Body of pancreas (tissue), 4 donors: ENCODE measurements around the gene ATP8A2. TPM values are rescaled to one million over a fixed set of nuclear protein-coding genes. Genes with fewer than 3 reads are reported as not detected.

Source experiments
- ATAC-seq: fragments of 150-250 bp; one replicate; pipeline ENCODE4 v1.9.1; 2016
- DNase-seq, 4 donors: peaks; one replicate each; pipeline ENCODE4 v3.0.0-alpha.2; 2019
- H3K27ac ChIP-seq, 4 donors: fragments of 200-600 bp; sonication (generic); 1 replicate in 3 of 4; 2 replicates in 1 of 4; pipeline versions ENCODE4 v1.5.1 to v1.6.1; 2016 to 2019; ENCODE audit warnings: mild to moderate bottlenecking in 1 of 4, mixed read lengths in 1 of 4, moderate library complexity in 1 of 4
- H3K27me3 ChIP-seq, 2 donors: fragments of 200-600 bp; sonication (generic); one replicate each; pipeline ENCODE4 v1.6.0; 2016; ENCODE audit warnings: mild to moderate bottlenecking in 1 of 2
- H3K36me3 ChIP-seq, 2 donors: fragments of 200-600 bp; sonication (generic); replicated peaks in 1 of 2; 2 replicates each; pipeline ENCODE4 v1.5.1; 2016; ENCODE audit warnings: low read depth in 2 of 2; ENCODE audit not compliant: insufficient read depth in 1 of 2
- H3K4me1 ChIP-seq: fragments of 200-600 bp; sonication (generic); one replicate; pipeline ENCODE4 v1.6.0; 2016
- H3K4me3 ChIP-seq, 2 donors: fragments of 200-600 bp; sonication (generic); 1 replicate in 1 of 2; 2 replicates in 1 of 2; pipeline ENCODE4 v1.5.1; 2016 to 2019
- H3K9me3 ChIP-seq, 3 donors: fragments of 200-600 bp; sonication (generic); 1 replicate in 2 of 3; 2 replicates in 1 of 3; pipeline ENCODE4 v1.5.1; 2016
- CTCF ChIP-seq, 7 experiments: fragments of 450-650 bp in 4 of 7; fragments of 200-600 bp in 3 of 7; sonication (generic) in 3 of 7; IDR thresholded peaks; one replicate each; pipeline ENCODE4 v1.5.1; 2016 to 2019; ENCODE audit warnings: antibody characterized with exemption in 7 of 7
- POLR2A ChIP-seq, 3 donors: fragments of 450-650 bp; IDR thresholded peaks; one replicate each; pipeline ENCODE4 v1.6.1; 2016; ENCODE audit warnings: antibody characterized with exemption in 3 of 3, mild to moderate bottlenecking in 2 of 3
- WGBS, 2 donors: methylation state at CpG; one replicate each; pipeline ENCODE4 v1.1.5; 2017; 5-methylcytosine and 5-hydroxymethylcytosine counted together
- intact Hi-C: fragments of 100-400 bp; cut with DNase I; formaldehyde crosslinking; loops from one replicate; pipeline ENCODE4 v1.15.1; 2023
- total RNA-seq, 2 donors: library from RNA; depleted of rRNA; stranded (reverse); fragments of >200 nt; gene quantifications; one replicate each; pipeline ENCODE4 v1.1.0, GENCODE V29; 2016

ATP8A2 gene
- total RNA-seq, 2 donors from 2014 or later, result under 0.01 TPM; not detected in 1

GRCh38 chr13:25967144-25967543 lies 595.4 kb downstream of the ATP8A2 start:
- ATAC-seq (no peak), DNase-seq (no peak)
- H3K9me3 ChIP-seq, result no peaks in the 10 kb centered on the region
- no peak overlapping the region for H3K27ac ChIP-seq
- no peaks in the 10 kb centered on the region for H3K27me3 ChIP-seq
- WGBS, 2 donors, result 25 to 33% methylated on average over 4 of the region's 4 CpGs
- TF ChIP-seq POLR2A (IDR thresholded peaks at IDR 0.05), result no peak
- TF ChIP-seq CTCF (IDR thresholded peaks at IDR 0.05), result no peak
- intact Hi-C loops, result no loop called here
- H3K4me3 ChIP-seq, result no peak overlapping the region
- H3K4me1 ChIP-seq, result no peaks in the 10 kb centered on the region
- no peaks in the 10 kb centered on the region for H3K36me3 ChIP-seq

GRCh38 chr13:25971047-25971446 lies 599.3 kb downstream of the ATP8A2 start:
- Histone ChIP-seq H3K4me3 (no peak overlapping the region), H3K27ac (no peak overlapping the region), H3K36me3 (no peaks in the 10 kb centered on the region), H3K27me3 (no peaks in the 10 kb centered on the region), H3K4me1 (no peaks in the 10 kb centered on the region), H3K9me3 (no peaks in the 10 kb centered on the region)
- TF ChIP-seq CTCF (IDR thresholded peaks at IDR 0.05), result no peak
- TF ChIP-seq POLR2A (IDR thresholded peaks at IDR 0.05), result no peak
- ATAC-seq, result no peak
- intact Hi-C loops, result no loop called here
- 68 to 69% methylated on average over 3 of the region's 3 CpGs for WGBS, 2 donors
- DNase-seq, result no peak

GRCh38 chr13:25971459-25972145 lies 599.8 kb downstream of the ATP8A2 start:
- Histone ChIP-seq H3K4me1 (no peaks in the 10 kb centered on the region), H3K27ac (no peak overlapping the region), H3K4me3 (no peak overlapping the region), H3K27me3 (no peaks in the 10 kb centered on the region), H3K9me3 (no peaks in the 10 kb centered on the region), H3K36me3 (no peaks in the 10 kb centered on the region)
- ATAC-seq (no peak), DNase-seq (no peak)
- no peak for TF ChIP-seq CTCF (IDR thresholded peaks at IDR 0.05)
- TF ChIP-seq POLR2A (IDR thresholded peaks at IDR 0.05), result no peak
- WGBS, 2 donors, result 49 to 69% methylated on average over 5 of the region's 5 CpGs
- intact Hi-C loops, result no loop called here

- H3K27ac ChIP-seq, result no peak overlapping the region
- no peak overlapping the region for H3K4me3 ChIP-seq
- H3K36me3 ChIP-seq, result no peaks in the 10 kb centered on the region
- H3K9me3 ChIP-seq, result no peaks in the 10 kb centered on the region
- DNase-seq, result no peak
- 54 to 65% methylated on average over 13 of the region's 13 CpGs for WGBS, 2 donors
- intact Hi-C loops, result no loop called here
- no peak for ATAC-seq
- TF ChIP-seq POLR2A (IDR thresholded peaks at IDR 0.05) (no peak), CTCF (IDR thresholded peaks at IDR 0.05) (no peak)
- H3K27me3 ChIP-seq, result no peaks in the 10 kb centered on the region
- peaks cover 3% of the 10 kb centered on the region for H3K4me1 ChIP-seq
These were observed 601.3 kb downstream of the ATP8A2 start for GRCh38 chr13:25973085-25973484.

GRCh38 chr13:25973576-25973975 lies 601.8 kb downstream of the ATP8A2 start:
- Histone ChIP-seq H3K4me1 (peaks cover 7% of the 10 kb centered on the region), H3K27me3 (no peaks in the 10 kb centered on the region), H3K27ac (no peak overlapping the region), H3K36me3 (no peaks in the 10 kb centered on the region), H3K4me3 (no peak overlapping the region), H3K9me3 (no peaks in the 10 kb centered on the region)
- intact Hi-C loops, result no loop called here
- DNase-seq (no peak), ATAC-seq (no peak)
- 57 to 74% methylated on average over 7 of the region's 7 CpGs for WGBS, 2 donors
- TF ChIP-seq POLR2A (IDR thresholded peaks at IDR 0.05) (no peak), CTCF (IDR thresholded peaks at IDR 0.05) (no peak)
